H1 (cell line): ENCODE results near the gene IDE. TPM values are rescaled to one million over a fixed set of nuclear protein-coding genes. Genes with fewer than 3 reads are reported as not detected.

Source experiments
- ASH2L ChIP-seq: fragments of 200-600, 300-600 bp; sonication (generic); IDR thresholded peaks from one replicate; pipeline ENCODE4 v1.7.1; 2017; ENCODE audit warnings: low read length
- BRCA1 ChIP-seq: IDR thresholded peaks from 2 replicates; pipeline ENCODE4 v1.6.1; 2012; ENCODE audit warnings: low read depth, low read length, improper control_type of control experiment
- CBX8 ChIP-seq: fragments of 300-800, 300-1000 bp; sonication (generic); IDR thresholded peaks from 2 replicates; pipeline ENCODE4 v1.7.1; 2016; ENCODE audit warnings: low read depth, low read length, borderline replicate concordance
- CHD1 ChIP-seq: IDR thresholded peaks from 2 replicates; pipeline ENCODE4 v1.6.1; 2012; ENCODE audit warnings: low read depth, low read length, improper control_type of control experiment
- CTBP2 ChIP-seq: IDR thresholded peaks from 2 replicates; pipeline ENCODE4 v1.7.0; 2011; ENCODE audit warnings: borderline replicate concordance, mild to moderate bottlenecking, moderate library complexity, mixed read lengths, low read length; ENCODE audit not compliant: insufficient read depth, insufficient read length
- GABPA ChIP-seq: IDR thresholded peaks from 2 replicates; pipeline ENCODE4 v1.6.1; 2011; ENCODE audit warnings: mild to moderate bottlenecking, low read length, moderate library complexity, borderline replicate concordance; ENCODE audit not compliant: insufficient read depth
- HDAC6 ChIP-seq: IDR thresholded peaks from one replicate; pipeline ENCODE4 v1.7.1; 2012; ENCODE audit warnings: low read depth, mild to moderate bottlenecking, inconsistent platforms, low read length, moderate library complexity
- KDM4A ChIP-seq: IDR thresholded peaks from one replicate; pipeline ENCODE4 v1.7.1; 2012; ENCODE audit warnings: low read depth, mild to moderate bottlenecking, moderate library complexity, low read length, inconsistent platforms; ENCODE audit not compliant: severe bottlenecking
- KDM5A ChIP-seq: fragments of 200-600 bp; IDR thresholded peaks from 2 replicates; pipeline ENCODE4 v1.7.1; 2012; ENCODE audit warnings: mild to moderate bottlenecking, low read length, inconsistent platforms, mixed read lengths
- MAFK ChIP-seq: IDR thresholded peaks from 2 replicates; pipeline ENCODE4 v1.6.1; 2012; ENCODE audit warnings: low read depth, mild to moderate bottlenecking, improper control_type of control experiment, low read length
- NRF1 ChIP-seq: IDR thresholded peaks from 2 replicates; pipeline ENCODE4 v1.6.1; 2011; ENCODE audit warnings: mild to moderate bottlenecking, low read depth, low read length, improper control_type of control experiment
- POLR2A ChIP-seq, 2 experiments: IDR thresholded peaks; 1 replicate in 1 of 2; 2 replicates in 1 of 2; pipeline ENCODE4 v1.6.1; 2011; ENCODE audit warnings: low read depth in 2 of 2, low read length in 2 of 2, mild to moderate bottlenecking in 2 of 2; ENCODE audit errors: control extremely low read depth in 1 of 2
- SAP30 ChIP-seq: fragments of 300-600 bp; sonication (generic); IDR thresholded peaks from 2 replicates; pipeline ENCODE4 v1.7.1; 2012; ENCODE audit warnings: low read length, moderate library complexity, mild to moderate bottlenecking, inconsistent platforms; ENCODE audit not compliant: insufficient read depth, insufficient replicate concordance
- SIX5 ChIP-seq: IDR thresholded peaks from 2 replicates; pipeline ENCODE4 v1.6.1; 2011; ENCODE audit warnings: mild to moderate bottlenecking, low read depth, low read length
- SRF ChIP-seq: IDR thresholded peaks from 2 replicates; pipeline ENCODE4 v1.6.1; 2011; ENCODE audit warnings: mild to moderate bottlenecking, low read depth, low read length, moderate library complexity
- polyA plus RNA-seq, 7 experiments: library from polyadenylated mRNA; depleted of rRNA in 3 of 7; stranded (reverse) in 5 of 7; unstranded in 2 of 7; fragments of >200 nt in 5 of 7; fragments of 200-250 nt in 2 of 7; gene quantifications; 1 replicate in 5 of 7; 2 replicates in 1 of 7; 4 replicates in 1 of 7; pipeline versions ENCODE4 v1.2.1 to v1.2.3, GENCODE V29; 2011 to 2013; ENCODE audit warnings: missing spikeins in 2 of 7, mixed read lengths in 2 of 7
- total RNA-seq: library from RNA; stranded (reverse); fragmentation: NEBNext Ultra II Directional; extraction: Animal tissue kit (Norgen Biotek cat#: 25700); gene quantifications from 2 replicates; pipeline ENCODE4 v1.2.1, GENCODE V29; 2021

Gene IDE
- total and polyA plus RNA-seq, 2 of the 8 experiments (the other 6 are each of a cell fraction or from before 2014, with no cell fraction given) = 12.7 to 52.7 TPM

DNA sequence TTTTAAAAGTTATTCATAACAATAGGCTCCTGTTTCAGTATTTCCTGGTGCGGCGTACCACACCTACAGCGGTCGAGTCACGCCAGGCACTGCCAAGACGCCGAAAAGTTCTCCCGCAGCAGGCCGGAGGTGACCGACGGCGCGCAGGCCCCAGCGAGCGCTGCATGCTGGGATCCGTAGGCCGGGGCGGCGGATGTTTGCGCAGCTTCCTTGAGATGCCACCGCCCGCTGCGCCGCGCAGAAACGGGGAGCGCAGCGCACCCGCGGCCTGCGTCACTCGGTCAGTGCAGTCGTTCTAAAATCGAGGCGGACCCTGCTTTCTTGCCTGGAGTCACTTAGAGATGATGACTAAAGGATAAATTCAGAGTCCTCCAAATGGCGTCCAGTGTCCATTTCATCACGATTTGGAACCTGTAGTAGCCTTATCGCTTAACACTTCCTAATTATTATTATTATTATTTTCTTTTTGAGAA lies 17.7 kb upstream of the IDE start (continued):
- TF ChIP-seq NRF1 (peak; percentile 40; the same call in 1 of the 2 replicates), CBX8 (no peak), BRCA1 (no peak), HDAC6 (no peak), GABPA (no peak), SIX5 (no peak), CHD1 (no peak), POLR2A (IDR thresholded peaks at IDR 0.05; ENCODE audit: control extremely low read depth in 1 of 2, low read depth in 2 of 2, low read length in 2 of 2) (peak; percentile 51 to 86), CTBP2 (no peak), MAFK (no peak), KDM4A (no peak), ASH2L (peak; percentile 57), SAP30 (no peak), KDM5A (no peak), SRF (no peak)
- TF ChIP-seq, all 59 proteins: peak for 13
